SU-DHL-6 (cell line): ENCODE measurements around the gene APOH.

Experiments
- H2AFZ ChIP-seq: fragments of 200-600 bp; sonication (generic); 2 replicates; pipeline ENCODE4 v1.6.1; 2014; ENCODE audit warnings: low read depth, mild to moderate bottlenecking, moderate library complexity, mixed read lengths, antibody characterized with exemption, low read length; ENCODE audit not compliant: severe bottlenecking
- H3F3A ChIP-seq: fragments of 200-600 bp; shearing (Covaris generic); 2 replicates; pipeline ENCODE4 v1.6.0; 2016; ENCODE audit warnings: antibody characterized with exemption, mild to moderate bottlenecking; ENCODE audit not compliant: insufficient read depth
- H3K27ac ChIP-seq: fragments of 200-600 bp; sonication (generic); 2 replicates; pipeline ENCODE4 v1.5.1; 2016; ENCODE audit warnings: low read depth, mild to moderate bottlenecking, low read length, moderate library complexity, mixed read lengths
- H3K27me3 ChIP-seq: fragments of 200-600 bp; sonication (generic), shearing (Covaris generic); 2 replicates; pipeline ENCODE4 v1.6.0; 2014; ENCODE audit warnings: mild to moderate bottlenecking, low read length
- H3K36me3 ChIP-seq: fragments of 200-600 bp; sonication (generic); 2 replicates; pipeline ENCODE4 v1.6.1; 2014; ENCODE audit warnings: mild to moderate bottlenecking, low read length, mixed read lengths
- H3K4me2 ChIP-seq: fragments of 300-600, 200-600 bp; shearing (Covaris generic), sonication (generic); 2 replicates; pipeline ENCODE4 v1.6.0; 2014; ENCODE audit warnings: low read length, low read depth, mild to moderate bottlenecking; ENCODE audit not compliant: poor library complexity, severe bottlenecking
- H3K4me3 ChIP-seq: fragments of 200-600 bp; sonication (generic); 2 replicates; pipeline ENCODE4 v1.5.1; 2014; ENCODE audit warnings: antibody characterized with exemption, low read length, mild to moderate bottlenecking, mixed read lengths; ENCODE audit not compliant: insufficient read depth, poor library complexity, severe bottlenecking
- H3K79me2 ChIP-seq: fragments of 200-600 bp; sonication (generic); 2 replicates; pipeline ENCODE4 v1.6.1; 2014; ENCODE audit warnings: mild to moderate bottlenecking, low read length, moderate library complexity; ENCODE audit not compliant: insufficient read depth
- H3K9ac ChIP-seq: fragments of 200-600 bp; sonication (generic); 2 replicates; pipeline ENCODE4 v1.7.0; 2014; ENCODE audit warnings: mild to moderate bottlenecking, low read length
- H3K9me2 ChIP-seq: fragments of 200-600 bp; sonication (generic); replicated peaks from 2 replicates; pipeline ENCODE4 v1.6.1; 2014; ENCODE audit warnings: low read length; ENCODE audit not compliant: insufficient read depth
- H3K9me3 ChIP-seq: fragments of 200-600 bp; sonication (generic); 2 replicates; pipeline ENCODE4 v1.6.1; 2014; ENCODE audit warnings: low read length, mixed read lengths; ENCODE audit not compliant: insufficient read depth
- H4K20me1 ChIP-seq: fragments of 200-600 bp; sonication (generic); 2 replicates; pipeline ENCODE4 v1.6.1; 2014; ENCODE audit warnings: low read depth, mild to moderate bottlenecking, antibody characterized with exemption, low read length, moderate library complexity, mixed read lengths
- EZH2phosphoT487 ChIP-seq: fragments of 200-600 bp; sonication (generic), shearing (Covaris generic); conservative IDR thresholded peaks from 2 replicates; pipeline ENCODE4 v1.6.1; 2018; ENCODE audit warnings: mild to moderate bottlenecking, antibody characterized with exemption, low read length, moderate library complexity, mixed read lengths
- TF ChIP-seq, protein P1 (sequence below): fragments of 200-600 bp; sonication (generic); IDR thresholded peaks from one replicate; pipeline ENCODE4 v1.5.1; 2017; ENCODE audit warnings: antibody characterized with exemption, mild to moderate bottlenecking, low read length, moderate library complexity; ENCODE audit not compliant: insufficient read depth, poor library complexity, severe bottlenecking

Gene APOH

DNA sequence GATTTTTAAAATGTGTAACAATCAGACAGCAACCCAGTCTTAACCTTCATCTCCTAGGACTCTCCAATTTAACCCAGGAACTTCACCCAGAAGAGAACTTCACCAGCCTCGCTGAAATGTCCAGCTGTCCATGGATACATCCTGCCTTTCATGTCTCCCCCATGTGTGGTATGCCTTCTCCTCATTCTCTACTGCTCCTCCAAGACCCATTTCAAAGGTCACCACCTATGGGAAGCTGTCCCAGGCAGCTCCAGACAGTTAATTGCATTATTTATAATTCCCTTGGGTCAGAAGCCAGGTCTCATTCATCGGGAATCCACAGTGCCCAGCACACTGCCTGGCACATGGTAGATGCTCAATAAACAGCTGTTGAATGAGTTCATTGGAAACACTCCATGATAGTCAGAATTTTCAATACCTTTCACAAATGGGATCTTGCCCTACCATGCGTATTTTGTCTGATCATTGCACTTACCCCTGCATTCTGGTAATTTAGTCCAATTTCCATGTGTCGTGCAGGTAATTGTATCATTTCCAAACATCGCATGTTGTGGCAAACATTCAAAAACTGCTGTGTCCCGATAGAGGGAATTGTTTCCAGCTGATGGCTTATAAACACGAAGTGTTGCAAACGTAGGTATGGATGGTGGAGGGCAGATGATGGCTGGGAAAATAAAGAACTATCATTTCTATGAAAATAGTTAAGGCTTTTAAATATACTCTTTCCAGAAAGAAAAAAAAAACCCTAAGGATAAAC is 9.0 kb downstream of the APOH start:
- H3K9ac ChIP-seq = no peak overlapping the region
- TF ChIP-seq, protein P1, sequence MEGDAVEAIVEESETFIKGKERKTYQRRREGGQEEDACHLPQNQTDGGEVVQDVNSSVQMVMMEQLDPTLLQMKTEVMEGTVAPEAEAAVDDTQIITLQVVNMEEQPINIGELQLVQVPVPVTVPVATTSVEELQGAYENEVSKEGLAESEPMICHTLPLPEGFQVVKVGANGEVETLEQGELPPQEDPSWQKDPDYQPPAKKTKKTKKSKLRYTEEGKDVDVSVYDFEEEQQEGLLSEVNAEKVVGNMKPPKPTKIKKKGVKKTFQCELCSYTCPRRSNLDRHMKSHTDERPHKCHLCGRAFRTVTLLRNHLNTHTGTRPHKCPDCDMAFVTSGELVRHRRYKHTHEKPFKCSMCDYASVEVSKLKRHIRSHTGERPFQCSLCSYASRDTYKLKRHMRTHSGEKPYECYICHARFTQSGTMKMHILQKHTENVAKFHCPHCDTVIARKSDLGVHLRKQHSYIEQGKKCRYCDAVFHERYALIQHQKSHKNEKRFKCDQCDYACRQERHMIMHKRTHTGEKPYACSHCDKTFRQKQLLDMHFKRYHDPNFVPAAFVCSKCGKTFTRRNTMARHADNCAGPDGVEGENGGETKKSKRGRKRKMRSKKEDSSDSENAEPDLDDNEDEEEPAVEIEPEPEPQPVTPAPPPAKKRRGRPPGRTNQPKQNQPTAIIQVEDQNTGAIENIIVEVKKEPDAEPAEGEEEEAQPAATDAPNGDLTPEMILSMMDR = no peak
- TF ChIP-seq EZH2phosphoT487 = no peak
- no peaks in the 10 kb centered on the region for H3F3A ChIP-seq
- H3K79me2 ChIP-seq = no peaks in the 10 kb centered on the region
- H3K9me3 ChIP-seq = no peaks in the 10 kb centered on the region
- no peak overlapping the region for H3K4me3 ChIP-seq
- H3K27me3 ChIP-seq = no peaks in the 10 kb centered on the region
- no peak overlapping the region for H3K27ac ChIP-seq
- H4K20me1 ChIP-seq = no peaks in the 10 kb centered on the region
- no peak overlapping the region for H2AFZ ChIP-seq
- H3K36me3 ChIP-seq = no peaks in the 10 kb centered on the region
- no peaks in the 10 kb centered on the region for H3K9me2 ChIP-seq
- no peak overlapping the region for H3K4me2 ChIP-seq

DNA sequence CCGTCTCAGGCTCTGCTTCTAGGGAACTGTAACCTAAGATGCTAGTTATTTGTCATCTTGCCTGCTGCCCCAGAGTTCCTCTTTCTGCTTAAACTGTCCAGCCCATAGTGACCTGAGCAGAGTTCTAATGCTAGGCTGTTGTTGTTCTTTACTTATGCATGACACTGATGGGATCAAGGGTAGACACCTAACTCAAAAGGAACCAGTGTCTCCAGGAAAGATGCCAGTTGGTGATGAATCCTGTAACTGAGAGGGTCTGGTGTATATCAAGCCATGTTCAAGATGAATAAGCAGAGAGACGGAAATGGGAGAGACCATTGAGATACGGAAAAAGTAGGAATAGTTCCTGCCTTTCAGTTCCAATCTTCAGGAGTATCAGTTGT is 13.7 kb downstream of the APOH start:
- Histone ChIP-seq H3F3A (no peaks in the 10 kb centered on the region), H2AFZ (no peak overlapping the region), H3K27me3 (no peaks in the 10 kb centered on the region), H3K9me3 (no peaks in the 10 kb centered on the region), H4K20me1 (no peaks in the 10 kb centered on the region), H3K9me2 (no peaks in the 10 kb centered on the region), H3K4me3 (no peak overlapping the region), H3K4me2 (no peak overlapping the region), H3K79me2 (no peaks in the 10 kb centered on the region), H3K27ac (no peak overlapping the region), H3K9ac (no peak overlapping the region), H3K36me3 (no peaks in the 10 kb centered on the region)
- TF ChIP-seq EZH2phosphoT487 = no peak
- TF ChIP-seq, protein P1 = no peak

DNA sequence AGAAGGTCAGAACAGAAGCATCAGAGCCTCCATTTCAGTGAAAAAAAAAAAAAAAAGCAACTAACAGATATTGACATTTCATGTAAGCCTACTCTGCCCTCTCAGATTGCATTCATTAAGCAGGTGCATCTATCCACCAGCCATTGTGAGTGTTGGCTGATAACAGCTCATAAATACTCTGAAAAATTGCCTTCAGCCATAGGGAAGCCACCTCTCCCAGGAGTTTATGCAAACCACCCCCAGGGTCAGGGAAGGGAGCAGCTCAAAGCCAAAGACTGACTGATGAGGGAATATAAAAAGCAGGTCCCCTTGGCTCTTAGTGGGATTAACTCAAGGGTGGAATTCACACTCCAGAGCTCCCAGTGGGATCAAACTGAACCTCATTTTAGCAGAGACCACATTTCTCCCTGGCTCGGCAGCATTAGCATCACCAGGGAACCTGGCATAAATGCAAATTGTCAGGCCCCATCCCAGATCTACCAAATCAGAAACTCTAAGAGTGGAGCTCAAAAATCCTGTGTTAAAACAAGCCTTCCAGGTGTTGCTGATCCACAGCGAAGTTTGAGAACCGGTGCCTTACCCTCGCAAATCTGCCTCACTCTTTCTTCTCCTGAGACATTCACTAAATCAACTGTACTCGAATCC is 14.2 kb downstream of the APOH start:
- no peaks in the 10 kb centered on the region for H3F3A ChIP-seq
- H3K79me2 ChIP-seq = no peaks in the 10 kb centered on the region
- no peaks in the 10 kb centered on the region for H4K20me1 ChIP-seq
- H3K36me3 ChIP-seq = no peaks in the 10 kb centered on the region
- no peak overlapping the region for H3K27ac ChIP-seq
- no peaks in the 10 kb centered on the region for H3K27me3 ChIP-seq
- TF ChIP-seq, protein P1 = no peak
- no peak for TF ChIP-seq EZH2phosphoT487
- no peak overlapping the region for H2AFZ ChIP-seq
- no peak overlapping the region for H3K4me2 ChIP-seq
- H3K9me2 ChIP-seq = no peaks in the 10 kb centered on the region
- H3K9me3 ChIP-seq = no peaks in the 10 kb centered on the region
- H3K4me3 ChIP-seq = no peak overlapping the region
- no peak overlapping the region for H3K9ac ChIP-seq
